HEK293 (cell line): ENCODE measurements around the gene TMEM150B.

Source experiments
- CTCF ChIA-PET: fragments of 350-600 bp; formaldehyde crosslinking; extraction: SDS; loops from one replicate; lab custom pipeline; 2021; ENCODE audit warnings: antibody characterized with exemption; lab: Yijun Ruan, JAX
- POLR2A ChIA-PET: fragments of 300-600 bp; formaldehyde crosslinking; extraction: SDS; loops from one replicate; lab custom pipeline; 2020; ENCODE audit warnings: antibody characterized with exemption, inconsistent platforms; lab: Yijun Ruan, JAX
- H3K27ac ChIP-seq: fragments of 200-500 bp; sonication (Bioruptor generic); 2 replicates; pipeline ENCODE4 v1.5.1; 2014; ENCODE audit warnings: low read depth, low read length, control low read depth, inconsistent platforms; ENCODE audit errors: extremely low read depth
- H3K36me3 ChIP-seq, 2 experiments: fragments of 200-500 bp in 1 of 2; sonication (Bioruptor generic) in 1 of 2; 1 replicate in 1 of 2; 2 replicates in 1 of 2; pipeline ENCODE4 v1.5.1; 2014 to 2017; ENCODE audit warnings: inconsistent platforms in 2 of 2, low read length in 2 of 2; ENCODE audit not compliant: control insufficient read depth in 2 of 2, insufficient read depth in 1 of 2
- H3K4me1 ChIP-seq: fragments of 200-500 bp; sonication (Bioruptor generic); 2 replicates; pipeline ENCODE4 v1.5.1; 2014; ENCODE audit warnings: mild to moderate bottlenecking, low read length, inconsistent platforms; ENCODE audit not compliant: control insufficient read depth, insufficient read depth
- H3K4me3 ChIP-seq: 2 replicates; pipeline ENCODE4 v1.5.1; 2011; ENCODE audit warnings: low read depth, mild to moderate bottlenecking, control low read depth, low read length, moderate library complexity
- H3K9me3 ChIP-seq: fragments of 200-500 bp; sonication (Bioruptor generic); 2 replicates; pipeline ENCODE4 v1.5.1; 2014; ENCODE audit warnings: low read depth, low read length, inconsistent platforms; ENCODE audit not compliant: control insufficient read depth, insufficient read depth
- ATF2 ChIP-seq: fragments of 450-650 bp; formaldehyde crosslinking; IDR thresholded peaks from 2 replicates; pipeline ENCODE4 v1.5.1; 2016; ENCODE audit warnings: missing biosample characterization, missing genetic modification characterization, low read depth
- EGR2 ChIP-seq: fragments of 450-650 bp; formaldehyde crosslinking; IDR thresholded peaks from 2 replicates; pipeline ENCODE4 v1.5.1; 2016; ENCODE audit warnings: low read depth, missing biosample characterization, missing genetic modification characterization
- GLIS2 ChIP-seq: fragments of 450-650 bp; formaldehyde crosslinking; IDR thresholded peaks from 2 replicates; pipeline ENCODE4 v1.5.1; 2016; ENCODE audit warnings: missing biosample characterization, missing genetic modification characterization
- KLF10 ChIP-seq: fragments of 450-650 bp; IDR thresholded peaks from 2 replicates; pipeline ENCODE4 v1.5.1; 2018; ENCODE audit warnings: missing biosample characterization, mild to moderate bottlenecking, missing genetic modification characterization
- WT1 ChIP-seq: fragments of 450-650 bp; formaldehyde crosslinking; IDR thresholded peaks from 2 replicates; pipeline ENCODE4 v1.5.1; 2016; ENCODE audit warnings: missing biosample characterization, missing genetic modification characterization
- ZFHX2 ChIP-seq: fragments of 450-650 bp; formaldehyde crosslinking; conservative IDR thresholded peaks from 2 replicates; pipeline ENCODE4 v1.5.1; 2016; ENCODE audit warnings: missing biosample characterization, missing genetic modification characterization
- ZIC2 ChIP-seq: fragments of 450-650 bp; formaldehyde crosslinking; IDR thresholded peaks from 2 replicates; pipeline ENCODE4 v1.5.1; 2016; ENCODE audit warnings: missing biosample characterization, missing genetic modification characterization
- ZNF10 ChIP-seq: fragments of 450-650 bp; formaldehyde crosslinking; IDR thresholded peaks from 2 replicates; pipeline ENCODE4 v1.5.1; 2017; ENCODE audit warnings: missing biosample characterization, missing genetic modification characterization
- ZNF114 ChIP-seq: fragments of 450-650 bp; formaldehyde crosslinking; IDR thresholded peaks from 2 replicates; pipeline ENCODE4 v1.5.0; 2017; ENCODE audit warnings: missing biosample characterization, missing genetic modification characterization
- ZNF140 ChIP-seq: fragments of 450-650 bp; formaldehyde crosslinking; IDR thresholded peaks from 2 replicates; pipeline ENCODE4 v1.5.1; 2016; ENCODE audit warnings: missing biosample characterization, missing genetic modification characterization
- ZNF146 ChIP-seq: fragments of 450-650 bp; formaldehyde crosslinking; IDR thresholded peaks from 2 replicates; pipeline ENCODE4 v1.5.1; 2016; ENCODE audit warnings: missing biosample characterization, missing genetic modification characterization
- ZNF184 ChIP-seq: fragments of 450-650 bp; IDR thresholded peaks from 2 replicates; pipeline ENCODE4 v1.5.1; 2018; ENCODE audit warnings: missing biosample characterization, mild to moderate bottlenecking, missing genetic modification characterization
- ZNF335 ChIP-seq: fragments of 450-650 bp; formaldehyde crosslinking; conservative IDR thresholded peaks from 2 replicates; pipeline ENCODE4 v1.5.1; 2016; ENCODE audit warnings: missing biosample characterization, missing genetic modification characterization
- ZNF513 ChIP-seq: fragments of 450-650 bp; IDR thresholded peaks from 2 replicates; pipeline ENCODE4 v1.5.1; 2018; ENCODE audit warnings: missing biosample characterization, missing genetic modification characterization
- ZNF701 ChIP-seq: fragments of 450-650 bp; formaldehyde crosslinking; IDR thresholded peaks from 2 replicates; pipeline ENCODE4 v1.5.1; 2016; ENCODE audit warnings: missing biosample characterization, missing genetic modification characterization

Gene TMEM150B

GRCh38 chr19:55269299-55269698, 55.8 kb downstream of the TMEM150B start:
- Histone ChIP-seq H3K4me1 (no peaks in the 10 kb centered on the region), H3K36me3 (peaks cover 5 to 40% of the 10 kb centered on the region in 2 experiments; a peak in 2 of 3 replicates), H3K4me3 (no peak overlapping the region), H3K27ac (no peak overlapping the region), H3K9me3 (no peaks in the 10 kb centered on the region)
- ChIA-PET CTCF (interaction anchor here (1.4 to 1.9 kb wide), 2 partner anchors 9 to 109 kb away, joined by 3 to 5 read pairs; no protein-coding TSS in a partner anchor), POLR2A (interaction anchor here (1.1 to 2.1 kb wide), 2 partner anchors 10 to 11 kb away, joined by 4 to 14 read pairs; partner anchors contain the start of genes HSPBP1 and PPP6R1)
- peak; percentile 73 for TF ChIP-seq EGR2 (tag by site-specific recombination)
- peak; percentile 51 for TF ChIP-seq ZFHX2 (tag by site-specific recombination)
- TF ChIP-seq WT1 (tag by site-specific recombination), result no peak

- Histone ChIP-seq H3K36me3 (peaks cover 5 to 28% of the 10 kb centered on the region in 2 experiments; a peak in 2 of 3 replicates), H3K9me3 (no peaks in the 10 kb centered on the region), H3K4me3 (no peak overlapping the region), H3K27ac (no peak overlapping the region), H3K4me1 (no peaks in the 10 kb centered on the region)
- ChIA-PET POLR2A (interaction anchor here (0.7 kb wide), 1 partner anchor 136 kb away, joined by 3 read pairs; no protein-coding TSS in a partner anchor), CTCF (no interaction called here)
- TF ChIP-seq KLF10, result no peak
- TF ChIP-seq ZNF140 (tag by site-specific recombination), result no peak
- TF ChIP-seq ZNF114 (tag by site-specific recombination), result no peak
- no peak for TF ChIP-seq GLIS2 (tag by site-specific recombination)
- TF ChIP-seq ZNF146 (tag by site-specific recombination), result peak; percentile 37
- TF ChIP-seq ZNF184, result no peak
- TF ChIP-seq ZNF335 (tag by site-specific recombination), result no peak
These were observed 58.3 kb downstream of the TMEM150B start for GRCh38 chr19:55266840-55267239.

- no peak overlapping the region for H3K27ac ChIP-seq
- ChIA-PET CTCF (no interaction called here), POLR2A (interaction anchor here (0.7 kb wide), 1 partner anchor 136 kb away, joined by 3 read pairs; no protein-coding TSS in a partner anchor)
- TF ChIP-seq ATF2 (tag by site-specific recombination), result peak; percentile 42; the same call in 1 of the 2 replicates
- no peak for TF ChIP-seq ZIC2
- peak; percentile 87 for TF ChIP-seq ZNF513 (tag by site-specific recombination)
- TF ChIP-seq ZNF10 (tag by site-specific recombination), result 0 out of 2 replicates have a peak, but pooled peaks have one; percentile 0
- peaks cover 5 to 27% of the 10 kb centered on the region in 2 experiments; a peak in 2 of 3 replicates for H3K36me3 ChIP-seq
- H3K9me3 ChIP-seq, result no peaks in the 10 kb centered on the region
- H3K4me1 ChIP-seq, result no peaks in the 10 kb centered on the region
- no peak overlapping the region for H3K4me3 ChIP-seq
These were observed 58.7 kb downstream of the TMEM150B start for GRCh38 chr19:55266404-55266803.

- POLR2A ChIA-PET, result no interaction called here
- CTCF ChIA-PET, result no interaction called here
- 0 out of 2 replicates have a peak, but pooled peaks have one; percentile 17 for TF ChIP-seq ZNF10 (tag by site-specific recombination)
- TF ChIP-seq ZNF701 (tag by site-specific recombination), result no peak
- H3K27ac ChIP-seq, result no peak overlapping the region
- no peaks in the 10 kb centered on the region for H3K4me1 ChIP-seq
- peaks cover 4 to 25% of the 10 kb centered on the region in 2 experiments; a peak in 2 of 3 replicates for H3K36me3 ChIP-seq
- no peaks in the 10 kb centered on the region for H3K9me3 ChIP-seq
- H3K4me3 ChIP-seq, result no peak overlapping the region
These were observed 59.3 kb downstream of the TMEM150B start for GRCh38 chr19:55265723-55266386.
